ENCODE data around the gene EHD3.

EHD3 gene

GRCh38 chr2:31237348-31238017 lies 3.5 kb downstream of the EHD3 start:
- no peak for DNase-seq

- DNase-seq, result no peak
Measured at GRCh38 chr2:31238126-31238905, 4.4 kb downstream of the EHD3 start.

GRCh38 chr2:31238906-31239592 lies 5.1 kb downstream of the EHD3 start:
- no peak for DNase-seq

GRCh38 chr2:31239593-31240177 lies 5.7 kb downstream of the EHD3 start:
- no peak for DNase-seq

- DNase-seq, result no peak
Measured at GRCh38 chr2:31240381-31241365, 6.7 kb downstream of the EHD3 start.

GRCh38 chr2:31241625-31242270 lies 7.8 kb downstream of the EHD3 start:
- DNase-seq, result no peak

- no peak for DNase-seq
Measured at GRCh38 chr2:31243053-31243452, 9.1 kb downstream of the EHD3 start.

- DNase-seq, result no peak
Measured at GRCh38 chr2:31244101-31244500, 10.1 kb downstream of the EHD3 start.

GRCh38 chr2:31246184-31246852 lies 12.4 kb downstream of the EHD3 start:
- no peak for DNase-seq

GRCh38 chr2:31247711-31248110 lies 13.8 kb downstream of the EHD3 start:
- no peak for DNase-seq

- no peak for DNase-seq
Measured at GRCh38 chr2:31248139-31248538, 14.2 kb downstream of the EHD3 start.

- no peak for DNase-seq
Measured at GRCh38 chr2:31249009-31249690, 15.2 kb downstream of the EHD3 start.

GRCh38 chr2:31251018-31251417 lies 17.1 kb downstream of the EHD3 start:
- DNase-seq, result no peak

GRCh38 chr2:31251851-31252250 lies 17.9 kb downstream of the EHD3 start:
- no peak for DNase-seq

GRCh38 chr2:31253356-31254131 lies 19.6 kb downstream of the EHD3 start:
- DNase-seq, result no peak

GRCh38 chr2:31254237-31255203 lies 20.6 kb downstream of the EHD3 start:
- DNase-seq, result no peak

- no peak for DNase-seq
Measured at GRCh38 chr2:31255911-31256571, 22.1 kb downstream of the EHD3 start.
